Measurements from ENCODE around the gene XYLT2. TPM values are rescaled to one million over a fixed set of nuclear protein-coding genes. Genes with fewer than 3 reads are reported as not detected.

XYLT2 gene
- total RNA-seq, result 10 to 100 TPM; 17.9 to 27.3 (median 23.3) TPM
- 10 to 100 TPM; 10.0 to 19.1 (median 14.2) TPM for polyA plus RNA-seq
- long read RNA-seq, donor 1, transcript XYLT2-206 (1 exons, 2,174 nt), result major isoform, 20 of 21 reads
- long read RNA-seq, donor 1, partial matches to known transcripts, result 0 of 21 reads
- long read RNA-seq, donor 1, other reads (novel, unspliced or antisense), result 0 of 21 reads
- long read RNA-seq, donor 2, transcript XYLT2-206 (1 exons, 2,174 nt), result major isoform, 21 of 23 reads
- long read RNA-seq, donor 2, partial matches to known transcripts, result 0 of 23 reads
- long read RNA-seq, donor 2, other reads (novel, unspliced or antisense), result 0 of 23 reads

- DNase-seq, result peak; percentile 97
- H3K9me3 ChIP-seq, result no peaks in the 10 kb centered on the region
Measured at GRCh38 chr17:50345432-50346312, at the start of gene XYLT2. XYLT2 (plus strand) TSS chr17:50346126; CDS start chr17:50346141, 15 bp downstream.

GRCh38 chr17:50297407-50297865 is 48.5 kb upstream of the XYLT2 start:
- TF ChIP-seq CTCF (IDR thresholded peaks at IDR 0.05 in 8 of 11, conservative IDR thresholded peaks at IDR 0.05 in 3 of 11) (peak; percentile 87 to 95 (median 93)), POLR2AphosphoS5 (IDR thresholded peaks at IDR 0.05) (no peak)
- H3K4me3 ChIP-seq, result no peak overlapping the region
- H3K36me3 ChIP-seq, result no peaks in the 10 kb centered on the region
- DNase-seq, result peak; percentile 94
- intact Hi-C loops (cut with DNase I; ENCODE audit: low total_unique reads), result loop anchor here (5.0 to 10.0 kb wide), 2 partner anchors 95 to 183 kb away; partner anchors contain the start of gene COL1A1
- H3K27me3 ChIP-seq (replicated peaks in 1 of 7), result no peaks in the 10 kb centered on the region
- no peak overlapping the region for H3K27ac ChIP-seq
- H3K9me3 ChIP-seq, result no peaks in the 10 kb centered on the region
- H3K4me1 ChIP-seq, result peaks cover 0 to 11% (median 0%) of the 10 kb centered on the region in 6 donors
- 15 to 23% (median 19%) methylated on average over 7 of the region's 7 CpGs for WGBS, 5 donors

More at GRCh38 chr17:50345432-50346312, at the start of gene XYLT2:
- H3K27me3 ChIP-seq (replicated peaks in 1 of 7), result no peaks in the 10 kb centered on the region
- 4 to 22% (median 6%) methylated on average over 21 to 87 of the region's 87 CpGs for WGBS, 5 donors
- TF ChIP-seq POLR2AphosphoS5 (IDR thresholded peaks at IDR 0.05), result peak; percentile 80 to 82 (median 80)
- no peak for TF ChIP-seq CTCF (IDR thresholded peaks at IDR 0.05 in 8 of 11, conservative IDR thresholded peaks at IDR 0.05 in 3 of 11)
- peak in 1 of 3 donors; percentile 2 for TF ChIP-seq POLR2A (IDR thresholded peaks at IDR 0.05)
- no peaks in the 10 kb centered on the region for H3K36me3 ChIP-seq
- peak within 1 kb of the TSS; percentile 62 to 89 (median 71) for H3K27ac ChIP-seq
- intact Hi-C loops (cut with DNase I; ENCODE audit: low total_unique reads), result no loop called here
- H3K4me1 ChIP-seq, result peaks cover 14 to 45% (median 36%) of the 10 kb centered on the region in 6 donors
- peak within 1 kb of the TSS; percentile 64 to 94 (median 83) for H3K4me3 ChIP-seq

- no peak for DNase-seq
- no peaks in the 10 kb centered on the region for H3K9me3 ChIP-seq
- no peak for TF ChIP-seq POLR2A (IDR thresholded peaks at IDR 0.05)
- no peak for TF ChIP-seq CTCF (IDR thresholded peaks at IDR 0.05 in 8 of 11, conservative IDR thresholded peaks at IDR 0.05 in 3 of 11)
- no peak for TF ChIP-seq POLR2AphosphoS5 (IDR thresholded peaks at IDR 0.05)
Measured at GRCh38 chr17:50298018-50298417, 47.9 kb upstream of the XYLT2 start.

More at GRCh38 chr17:50298018-50298417, 47.9 kb upstream of the XYLT2 start:
- H3K4me3 ChIP-seq, result no peak overlapping the region
- no peaks in the 10 kb centered on the region for H3K27me3 ChIP-seq (replicated peaks in 1 of 7)
- H3K27ac ChIP-seq, result no peak overlapping the region
- peaks cover 0 to 11% (median 0%) of the 10 kb centered on the region in 6 donors for H3K4me1 ChIP-seq
- 57 to 67% (median 61%) methylated on average over 11 of the region's 11 CpGs for WGBS, 5 donors
- H3K36me3 ChIP-seq, result no peaks in the 10 kb centered on the region
- intact Hi-C loops (cut with DNase I; ENCODE audit: low total_unique reads), result loop anchor here (5.0 to 10.0 kb wide), 2 partner anchors 96 to 183 kb away; partner anchors contain the start of gene COL1A1

Measured in spleen (tissue), 13 donors.